ENCODE data around the gene ABHD14A.
A peak's percentile ranks its signal among the peaks of the same experiment; 100 is the strongest.
"Not testable (repeated sequence)": the region's sequence is repeated elsewhere in the genome, so short reads cannot be mapped to it uniquely, and the experiment has no call there.

The ABHD14A gene

GRCh38 chr3:51977446-51978142 lies 2.7 kb downstream of the ABHD14A start:
- no peak for DNase-seq

DNA sequence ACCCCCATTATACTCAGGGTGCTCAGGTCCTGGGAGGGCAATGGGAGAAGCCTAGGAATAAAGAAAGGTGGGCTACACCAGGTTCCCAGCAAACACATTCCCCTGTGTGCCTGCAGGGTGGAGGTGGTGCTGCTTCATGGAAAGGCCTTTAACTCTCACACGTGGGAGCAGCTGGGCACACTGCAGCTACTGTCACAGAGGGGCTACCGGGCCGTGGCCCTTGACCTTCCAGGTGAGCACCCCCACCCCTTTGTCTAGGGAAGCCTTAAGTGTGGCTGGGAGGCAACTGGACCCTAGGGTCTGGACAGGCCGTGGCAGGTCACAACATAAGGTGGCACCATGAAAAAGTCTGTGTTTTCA lies 3.3 kb downstream of the ABHD14A start:
- DNase-seq, result no peak

- no peak for DNase-seq
These were observed 5.4 kb downstream of the ABHD14A start for GRCh38 chr3:51980253-51980652.

DNA sequence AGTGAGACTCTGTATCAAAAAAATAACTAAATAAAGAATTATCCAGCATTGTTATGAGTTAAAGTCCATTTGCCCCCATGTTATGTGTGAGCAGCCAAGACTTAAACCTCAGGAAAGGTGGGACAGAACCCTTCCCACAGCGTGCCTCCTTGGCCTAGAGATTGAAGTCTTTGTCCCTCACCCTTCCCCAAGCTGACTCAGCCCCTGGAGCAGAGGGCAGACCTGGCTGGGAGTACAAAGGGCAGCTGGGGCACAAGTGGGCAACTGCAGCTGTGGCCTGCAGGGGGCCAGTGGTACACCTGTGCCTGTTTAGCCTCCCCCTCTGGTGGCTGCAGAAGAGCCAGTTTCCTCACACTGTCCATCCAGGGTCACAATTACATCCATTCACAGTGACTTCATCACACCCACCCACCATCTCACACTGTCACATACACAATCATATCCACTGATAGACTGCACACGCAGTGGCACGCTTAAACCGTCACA lies 7.5 kb downstream of the ABHD14A start:
- DNase-seq, result no peak

- DNase-seq, result peak; percentile 44
These were observed 8.1 kb downstream of the ABHD14A start, which contains the start of gene ACY1 for GRCh38 chr3:51982838-51983577. Gene ACY1 (plus strand): TSS chr3:51983535. CDS start chr3:51984065, 530 bp downstream.

- no peak for DNase-seq
These were observed 8.9 kb downstream of the ABHD14A start for GRCh38 chr3:51983578-51984268.

DNA sequence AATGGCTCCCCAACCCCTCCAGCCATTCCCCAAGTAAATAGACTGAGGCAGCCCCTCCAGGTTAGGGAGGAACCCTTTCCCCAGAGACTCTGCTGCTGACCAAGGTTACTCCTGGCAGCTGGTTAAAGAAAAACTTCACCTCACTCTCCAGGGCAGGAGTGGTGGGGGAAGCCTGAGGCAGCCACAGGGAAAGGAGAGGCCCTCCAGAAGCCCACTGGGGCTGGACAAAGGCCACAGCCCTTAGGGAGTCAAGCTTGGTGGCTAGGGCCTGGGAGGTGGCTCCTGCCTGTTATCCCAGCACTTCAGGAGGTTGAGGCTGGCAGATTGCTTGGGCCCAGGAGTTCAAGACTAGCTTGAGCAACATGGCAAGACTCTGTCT lies 9.4 kb downstream of the ABHD14A start:
- DNase-seq, result no peak

GRCh38 chr3:51985063-51985462 lies 10.2 kb downstream of the ABHD14A start:
- DNase-seq, result no peak

- no peak for DNase-seq
These were observed 11.4 kb downstream of the ABHD14A start for GRCh38 chr3:51986010-51986947.

GRCh38 chr3:51987568-51987967 lies 12.7 kb downstream of the ABHD14A start:
- DNase-seq, result no peak

GRCh38 chr3:51988286-51989146 lies 13.7 kb downstream of the ABHD14A start:
- no peak for DNase-seq

GRCh38 chr3:51990501-51990971 lies 15.7 kb downstream of the ABHD14A start:
- not testable (repeated sequence) for DNase-seq

DNA sequence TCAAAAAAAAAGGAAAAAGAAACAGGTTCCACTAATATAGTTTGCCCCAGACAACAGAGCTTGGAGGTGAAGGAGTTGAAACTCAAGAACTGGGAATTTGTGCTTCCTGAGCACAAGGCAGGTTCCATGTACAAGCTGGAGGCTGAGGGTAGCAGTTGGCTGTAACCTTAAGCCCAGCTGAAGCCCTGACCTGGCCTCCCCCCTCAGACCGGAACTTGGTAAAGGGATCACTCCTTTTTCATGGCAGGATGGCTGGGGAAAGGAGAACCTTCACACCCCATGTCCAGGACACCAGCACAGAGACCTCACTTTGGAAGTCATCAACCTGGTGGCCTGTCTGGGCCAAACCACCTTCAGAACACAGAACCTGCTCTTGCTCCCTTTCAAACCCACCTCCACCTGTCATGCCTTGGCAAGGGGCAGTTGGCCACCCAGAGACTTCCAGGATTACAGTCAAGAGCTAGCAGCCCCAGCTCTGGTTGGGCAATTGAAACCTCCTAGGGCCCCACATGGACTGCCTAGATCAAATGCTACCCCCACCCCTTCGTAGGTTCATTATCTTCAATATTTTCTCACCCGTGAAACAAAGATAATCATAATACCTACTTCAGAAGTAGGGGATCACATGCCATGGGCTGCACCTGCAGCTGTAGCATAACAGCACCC lies 17.3 kb downstream of the ABHD14A start:
- no peak for DNase-seq

- not testable (repeated sequence) for DNase-seq
These were observed 18.8 kb downstream of the ABHD14A start for GRCh38 chr3:51993657-51994056.

GRCh38 chr3:51994530-51994929 lies 19.7 kb downstream of the ABHD14A start:
- no peak for DNase-seq

DNA sequence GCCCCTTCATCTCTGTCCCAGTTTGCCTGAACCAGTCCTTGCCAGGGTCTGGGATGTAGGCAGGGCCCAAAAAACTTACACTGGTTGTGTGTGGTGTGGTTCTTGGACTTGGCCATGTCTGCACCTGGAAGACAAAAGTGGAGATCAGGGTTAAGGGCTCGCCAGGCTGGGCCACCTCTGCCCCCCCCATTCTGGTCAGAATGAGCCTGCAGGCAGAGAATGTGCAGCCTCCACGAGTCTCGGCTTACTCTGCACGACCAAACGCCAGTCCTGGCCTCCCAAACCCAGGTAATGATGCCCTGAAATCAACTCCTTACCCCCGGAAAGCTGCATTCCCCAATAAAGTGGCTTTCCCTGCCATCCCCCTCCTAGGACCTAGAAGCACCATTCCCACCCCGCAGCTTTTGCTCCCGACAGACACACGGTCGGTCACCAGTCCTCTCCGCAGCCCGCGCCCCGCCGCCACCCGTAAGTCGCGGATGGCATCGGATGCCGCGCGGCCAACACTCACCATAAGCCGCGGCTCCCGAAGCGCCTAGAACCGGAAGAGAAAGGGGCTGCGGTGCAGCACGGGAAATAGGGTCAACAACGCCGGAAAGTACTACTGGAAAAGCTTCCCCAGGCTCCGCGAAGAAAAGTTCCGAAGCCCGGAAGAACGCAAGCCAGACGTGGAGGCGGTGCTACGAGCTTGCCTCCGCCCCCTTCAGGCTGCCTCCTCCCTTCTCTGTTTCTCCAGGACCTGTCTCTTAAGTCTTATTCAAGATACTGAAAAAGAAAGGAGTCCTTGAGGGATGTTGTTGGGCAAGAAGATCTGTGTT lies 20.7 kb downstream of the ABHD14A start, which contains the start of gene RPL29:
TSS of gene RPL29 (minus strand) at position 550 of the 818 bp plus-strand sequence. CDS start at position 116, 434 bp downstream.
- peak; percentile 91 for DNase-seq

DNA sequence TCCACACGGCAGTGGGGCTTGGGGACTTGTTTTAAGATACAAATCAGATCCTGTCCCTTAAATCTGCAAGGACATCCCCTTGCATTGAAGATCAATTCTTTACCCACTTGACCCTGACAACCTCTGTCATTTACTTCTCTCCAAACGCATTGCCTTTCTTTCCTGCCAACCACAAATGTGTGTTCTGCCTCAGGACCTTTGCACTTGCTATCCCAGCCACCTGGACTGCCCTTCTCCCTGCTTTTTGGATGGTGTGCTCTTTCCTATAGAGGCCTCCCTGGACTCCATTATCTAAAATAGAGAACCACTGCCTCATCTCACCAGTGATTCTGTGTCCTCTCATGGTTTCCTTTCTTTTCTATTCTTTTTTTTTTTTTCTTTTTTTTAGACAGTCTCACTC lies 22.3 kb downstream of the ABHD14A start:
- DNase-seq, result no peak

DNA sequence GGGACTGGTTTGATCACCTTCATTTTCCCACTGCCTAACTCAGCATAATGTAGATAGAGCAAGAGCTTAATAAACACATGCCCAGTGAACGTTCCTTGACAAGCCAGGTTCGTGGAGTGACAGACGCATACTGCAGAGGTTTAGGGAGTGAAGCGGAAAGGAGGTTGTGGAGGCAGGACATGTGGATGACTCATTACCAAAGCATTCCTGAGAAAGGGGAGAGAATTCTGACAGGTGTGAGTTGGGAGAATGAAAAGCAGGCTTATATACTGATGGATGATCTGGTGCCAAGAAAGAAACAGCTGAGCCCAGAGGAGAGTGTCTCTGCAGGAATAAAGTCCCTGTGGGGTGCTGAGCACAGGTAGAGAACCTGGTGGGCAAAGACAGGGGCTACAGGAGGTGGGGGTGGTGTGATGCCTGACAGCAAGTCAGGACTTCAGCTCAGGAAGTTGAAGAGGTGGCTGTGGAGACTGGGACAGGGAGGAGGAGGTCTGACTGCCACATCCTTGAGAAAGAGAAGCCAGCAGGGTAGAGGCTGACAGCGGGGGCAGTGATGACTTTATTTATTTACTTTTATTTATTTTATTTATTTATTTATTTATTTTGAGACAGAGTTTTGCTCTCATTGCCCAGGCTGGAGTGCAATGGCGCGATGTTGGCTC lies 23.2 kb downstream of the ABHD14A start:
- no peak for DNase-seq

DNA sequence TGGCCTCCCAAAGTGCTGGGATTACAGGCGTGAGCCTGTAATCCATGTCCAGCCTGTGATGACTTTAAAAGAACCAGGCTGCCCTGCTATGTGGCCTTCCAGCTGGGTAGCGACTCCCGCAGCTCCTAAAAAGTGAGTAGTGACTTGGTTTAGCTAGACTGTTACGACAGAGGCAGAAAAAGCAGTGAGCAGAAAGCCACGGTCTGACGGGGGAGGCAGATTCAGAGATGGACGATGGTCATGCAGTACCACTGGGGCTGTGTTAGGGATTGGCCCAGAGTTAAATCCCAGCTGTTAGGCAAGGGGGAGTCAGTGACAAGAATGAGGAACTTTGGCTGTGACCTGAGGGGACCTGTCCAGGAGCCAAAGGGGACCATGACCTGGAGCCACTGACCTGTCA lies 23.9 kb downstream of the ABHD14A start:
- DNase-seq, result no peak

Measured in KG1 (cell line).